Breast epithelium (tissue), 4 donors: ENCODE measurements around the gene RPH3AL. TPM values are rescaled to one million over a fixed set of nuclear protein-coding genes. Genes with fewer than 3 reads are reported as not detected.

Source experiments
- DNase-seq, 2 donors: peaks; one replicate each; pipeline ENCODE4 v3.0.0-alpha.2; 2019; ENCODE audit warnings: low spot score in 2 of 2
- H3K27ac ChIP-seq, 2 donors: fragments of 200-600 bp; sonication (generic) in 1 of 2; one replicate each; pipeline ENCODE4 v1.5.1; 2016 to 2019; ENCODE audit warnings: mild to moderate bottlenecking in 1 of 2
- H3K27me3 ChIP-seq, 2 donors: fragments of 200-600 bp; sonication (generic) in 1 of 2; one replicate each; pipeline versions ENCODE4 v1.5.1 to v1.6.0; 2017 to 2019; ENCODE audit warnings: control low read depth in 1 of 2, mild to moderate bottlenecking in 1 of 2
- H3K36me3 ChIP-seq: fragments of 200-600 bp; one replicate; pipeline ENCODE4 v1.5.1; 2019
- H3K4me1 ChIP-seq, 2 donors: fragments of 200-600 bp; sonication (generic); one replicate each; pipeline ENCODE4 v1.5.1; 2016 to 2019; ENCODE audit warnings: control low read depth in 1 of 2
- H3K4me3 ChIP-seq, 3 donors: fragments of 200-600 bp; sonication (generic); 1 replicate in 2 of 3; 2 replicates in 1 of 3; pipeline ENCODE4 v1.5.1; 2016 to 2019; ENCODE audit warnings: mild to moderate bottlenecking in 3 of 3, moderate library complexity in 2 of 3
- H3K9me3 ChIP-seq, 2 donors: fragments of 200-600 bp; sonication (generic) in 1 of 2; one replicate each; pipeline ENCODE4 v1.5.1; 2016 to 2019; ENCODE audit warnings: control low read depth in 1 of 2
- CTCF ChIP-seq, 3 donors: fragments of 450-650 bp; IDR thresholded peaks; one replicate each; pipeline ENCODE4 v1.5.1; 2016 to 2017; ENCODE audit warnings: antibody characterized with exemption in 3 of 3, mild to moderate bottlenecking in 3 of 3, moderate library complexity in 3 of 3
- POLR2A ChIP-seq: fragments of 450-650 bp; IDR thresholded peaks from one replicate; pipeline ENCODE4 v1.6.1; 2016; ENCODE audit warnings: antibody characterized with exemption, mild to moderate bottlenecking, moderate library complexity
- POLR2AphosphoS5 ChIP-seq, 3 donors: sonication (generic); formaldehyde crosslinking; IDR thresholded peaks; one replicate each; pipeline ENCODE4 v1.6.1; 2017; ENCODE audit warnings: antibody characterized with exemption in 3 of 3
- intact Hi-C: fragments of 100-400 bp; cut with DNase I; formaldehyde crosslinking; loops from one replicate; pipeline ENCODE4 v1.15.1; 2023; ENCODE audit warnings: low total_unique reads
- total RNA-seq, 3 donors: library from RNA; depleted of rRNA; stranded (reverse); fragments of >200 nt; gene quantifications; one replicate each; pipeline ENCODE4 v1.1.0, GENCODE V29; 2016

RPH3AL gene
- total RNA-seq, 3 donors from 2014 or later, result 9.6 to 15.7 (median 15.4) TPM

GRCh38 chr17:214881-215331 is 137.7 kb downstream of the RPH3AL start:
- intact Hi-C loops, result no loop called here
- Histone ChIP-seq H3K27me3 (no peaks in the 10 kb centered on the region), H3K4me1 (no peaks in the 10 kb centered on the region), H3K4me3 (peak overlapping the region in 1 of 3 donors; percentile 23), H3K27ac (no peak overlapping the region), H3K36me3 (no peaks in the 10 kb centered on the region), H3K9me3 (no peaks in the 10 kb centered on the region)
- no peak for DNase-seq
- TF ChIP-seq POLR2A (no peak), POLR2AphosphoS5 (IDR thresholded peaks at IDR 0.05) (no peak), CTCF (IDR thresholded peaks at IDR 0.05) (no peak)

DNA sequence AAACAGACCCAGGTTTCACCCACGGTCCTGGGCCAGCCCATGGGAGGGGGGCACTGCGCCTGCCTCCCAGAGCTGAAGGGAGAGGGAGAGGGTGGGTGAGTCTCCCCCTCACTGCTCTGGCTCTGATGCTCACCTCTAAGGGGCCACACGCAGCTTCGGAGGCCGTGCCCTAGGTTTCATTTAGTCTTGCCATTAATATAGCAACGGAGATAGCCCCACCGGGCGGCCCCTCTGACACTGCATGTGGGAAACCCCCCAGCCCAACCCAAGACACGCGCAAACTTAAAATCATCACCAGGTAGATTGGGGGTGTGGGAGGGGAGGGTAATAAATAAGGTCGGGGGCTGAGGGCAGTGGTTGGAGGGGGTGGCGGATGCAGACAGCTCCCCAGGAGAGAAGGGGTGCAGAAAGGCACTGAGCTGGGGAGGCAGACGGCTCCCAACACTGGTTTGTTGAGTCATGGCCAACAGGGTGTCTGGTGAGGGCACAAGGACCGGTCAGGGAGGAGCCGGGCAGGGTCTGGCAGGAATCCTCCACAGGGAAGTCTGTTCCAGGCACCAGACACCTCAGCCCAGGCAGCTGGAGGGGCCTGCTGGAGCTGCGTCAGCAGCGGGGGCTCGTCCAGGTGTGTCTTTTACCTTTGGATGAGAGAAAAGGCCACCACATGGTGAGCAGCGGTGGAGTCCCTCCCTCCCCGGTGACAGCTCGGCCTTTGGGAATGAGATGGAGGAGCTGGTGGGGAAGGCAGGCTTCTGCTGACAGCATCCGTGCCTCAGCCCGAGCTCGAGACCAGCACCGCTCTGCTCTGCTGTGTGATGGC is 139.1 kb downstream of the RPH3AL start:
- intact Hi-C loops, result no loop called here
- no peak overlapping the region for H3K27ac ChIP-seq
- no peak for DNase-seq
- no peaks in the 10 kb centered on the region for H3K4me1 ChIP-seq
- H3K27me3 ChIP-seq, result no peaks in the 10 kb centered on the region
- H3K36me3 ChIP-seq, result no peaks in the 10 kb centered on the region
- no peaks in the 10 kb centered on the region for H3K9me3 ChIP-seq
- TF ChIP-seq CTCF (IDR thresholded peaks at IDR 0.05), result no peak
- no peak for TF ChIP-seq POLR2A
- no peak for TF ChIP-seq POLR2AphosphoS5 (IDR thresholded peaks at IDR 0.05)
- no peak overlapping the region for H3K4me3 ChIP-seq

GRCh38 chr17:210402-210801 is 142.2 kb downstream of the RPH3AL start:
- Histone ChIP-seq H3K4me1 (no peaks in the 10 kb centered on the region), H3K27me3 (no peaks in the 10 kb centered on the region), H3K4me3 (no peak overlapping the region), H3K27ac (no peak overlapping the region), H3K9me3 (no peaks in the 10 kb centered on the region), H3K36me3 (no peaks in the 10 kb centered on the region)
- TF ChIP-seq POLR2AphosphoS5 (IDR thresholded peaks at IDR 0.05), result no peak
- no peak for TF ChIP-seq POLR2A
- TF ChIP-seq CTCF (IDR thresholded peaks at IDR 0.05), result no peak
- DNase-seq, result no peak
- intact Hi-C loops, result no loop called here

GRCh38 chr17:208429-208828 is 144.2 kb downstream of the RPH3AL start:
- Histone ChIP-seq H3K4me1 (no peaks in the 10 kb centered on the region), H3K27me3 (no peaks in the 10 kb centered on the region), H3K9me3 (no peaks in the 10 kb centered on the region), H3K4me3 (no peak overlapping the region), H3K36me3 (no peaks in the 10 kb centered on the region), H3K27ac (no peak overlapping the region)
- no peak for DNase-seq
- no peak for TF ChIP-seq POLR2A
- TF ChIP-seq CTCF (IDR thresholded peaks at IDR 0.05), result no peak
- no peak for TF ChIP-seq POLR2AphosphoS5 (IDR thresholded peaks at IDR 0.05)
- intact Hi-C loops, result no loop called here

- DNase-seq, result no peak
Measured at GRCh38 chr17:207775-208174, 144.8 kb downstream of the RPH3AL start.

More at GRCh38 chr17:207775-208174, 144.8 kb downstream of the RPH3AL start:
- no peak for TF ChIP-seq POLR2A
- no peak for TF ChIP-seq POLR2AphosphoS5 (IDR thresholded peaks at IDR 0.05)
- TF ChIP-seq CTCF (IDR thresholded peaks at IDR 0.05), result no peak
- intact Hi-C loops, result no loop called here
- Histone ChIP-seq H3K27ac (no peak overlapping the region), H3K4me3 (no peak overlapping the region), H3K9me3 (no peaks in the 10 kb centered on the region), H3K27me3 (no peaks in the 10 kb centered on the region), H3K4me1 (no peaks in the 10 kb centered on the region), H3K36me3 (no peaks in the 10 kb centered on the region)
